HG03469 (cell line): ENCODE data around the gene DAB2IP.

Experiments
- ATAC-seq: cut with Tn5 transposase; IDR thresholded peaks from one replicate; pipeline ENCODE4 v1.9.1; 2021; ENCODE audit warnings: mild to moderate bottlenecking, moderate library complexity, moderate number of reproducible peaks; ENCODE audit not compliant: unreplicated experiment

DAB2IP gene

DNA sequence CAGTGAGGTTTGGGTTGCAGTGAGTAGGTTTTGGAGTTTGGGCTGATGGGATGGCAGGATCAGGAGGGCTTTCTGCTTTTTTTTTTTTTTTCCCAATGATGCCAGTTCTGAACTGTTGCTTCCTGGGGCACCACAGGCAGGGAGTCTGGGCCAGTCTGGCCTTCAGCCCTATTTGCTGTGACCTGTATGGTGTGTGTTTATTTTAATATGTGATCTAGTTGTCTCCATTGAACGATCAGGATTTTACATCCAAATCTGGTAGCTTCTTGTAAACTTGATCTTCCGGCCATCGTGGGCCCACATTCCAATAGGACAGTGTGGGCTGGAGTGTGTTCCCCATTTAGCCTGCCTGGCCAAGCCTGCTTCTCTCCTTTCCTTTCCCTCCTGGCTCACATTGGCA, 25.8 kb upstream of the DAB2IP start:
- ATAC-seq, result no peak

- ATAC-seq, result no peak
These were observed 25.4 kb upstream of the DAB2IP start for GRCh38 chr9:121626012-121626411.

DNA sequence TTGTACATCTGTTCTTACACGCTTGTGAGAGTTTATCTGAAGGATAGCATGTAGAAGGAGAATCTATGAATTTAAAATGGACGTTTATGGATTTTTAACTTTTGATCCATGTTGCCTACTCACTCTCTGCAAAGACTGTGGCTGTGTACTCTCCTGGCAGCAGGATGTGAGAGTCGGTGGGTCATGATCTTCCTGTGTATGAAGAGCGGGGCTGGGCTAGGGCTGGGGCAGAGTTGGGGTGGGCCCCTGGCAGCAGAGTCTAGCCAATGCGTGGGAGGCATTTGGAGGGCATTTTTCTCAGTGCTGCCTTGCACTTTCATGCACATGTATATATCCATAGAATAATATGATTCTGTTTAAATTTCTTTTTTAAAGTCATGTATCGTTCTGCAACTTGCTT, 24.0 kb upstream of the DAB2IP start:
- no peak for ATAC-seq

DNA sequence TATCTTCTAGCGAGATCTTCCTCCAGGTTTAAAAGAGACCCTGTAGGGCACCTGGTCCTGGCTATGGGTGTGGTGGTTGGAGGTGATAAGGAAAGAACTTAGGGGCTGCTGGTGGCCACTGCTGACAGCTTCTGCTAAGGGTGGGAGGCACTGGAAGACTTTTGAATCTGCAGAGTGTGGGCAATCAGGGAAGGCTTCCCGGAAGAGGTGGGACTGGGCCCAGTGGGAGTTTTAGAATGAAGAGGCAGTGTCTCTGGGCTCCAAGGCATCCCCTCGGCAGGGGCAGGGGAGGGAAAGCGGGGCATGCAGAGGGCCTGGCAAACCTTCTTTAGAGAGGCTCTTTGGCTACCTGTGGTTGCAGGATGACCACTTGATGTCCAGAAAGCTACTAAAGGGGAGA, 23.0 kb upstream of the DAB2IP start:
- ATAC-seq, result no peak

DNA sequence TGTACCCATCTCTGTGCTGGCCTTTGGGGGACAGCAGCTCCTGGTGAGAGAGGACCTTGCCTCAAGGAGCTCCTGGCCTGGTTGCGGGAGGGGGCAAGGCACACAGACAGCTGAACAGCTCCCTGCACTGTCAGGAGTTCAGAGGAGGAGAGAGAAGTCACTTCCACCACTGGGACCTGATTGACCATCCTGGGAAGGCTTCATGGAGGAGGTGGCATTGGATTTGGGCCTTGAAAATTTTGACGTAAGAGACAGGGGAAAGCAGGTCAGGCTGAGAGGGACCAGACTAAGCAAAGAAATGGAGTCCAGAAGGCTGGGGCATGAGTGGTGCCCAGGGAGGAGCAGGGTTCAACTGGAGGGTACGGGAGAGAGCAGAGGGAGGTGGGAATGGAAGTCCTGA, 20.3 kb upstream of the DAB2IP start:
- ATAC-seq, result no peak

DNA sequence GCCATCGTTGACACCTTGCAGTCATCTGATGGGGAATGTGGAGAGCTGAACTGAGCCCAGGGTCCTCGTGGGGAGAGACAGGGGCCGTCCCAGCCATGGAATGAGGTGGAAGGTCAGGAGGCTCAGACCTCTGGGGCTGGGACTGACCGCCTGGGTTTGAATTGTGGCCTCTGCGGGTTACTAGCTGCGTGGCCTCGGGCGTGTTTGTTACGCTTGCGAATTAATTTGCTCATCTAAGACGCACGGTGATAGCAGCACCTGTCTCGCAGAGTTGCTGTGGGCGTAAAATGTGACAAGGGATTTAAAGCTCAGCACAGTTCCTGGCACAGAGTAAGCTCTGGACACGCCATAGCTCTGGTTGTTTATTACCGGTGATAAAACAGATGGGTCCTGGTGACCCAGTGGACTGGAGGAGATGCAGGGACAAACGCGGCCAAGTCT, 19.4 kb upstream of the DAB2IP start:
- ATAC-seq, result no peak

DNA sequence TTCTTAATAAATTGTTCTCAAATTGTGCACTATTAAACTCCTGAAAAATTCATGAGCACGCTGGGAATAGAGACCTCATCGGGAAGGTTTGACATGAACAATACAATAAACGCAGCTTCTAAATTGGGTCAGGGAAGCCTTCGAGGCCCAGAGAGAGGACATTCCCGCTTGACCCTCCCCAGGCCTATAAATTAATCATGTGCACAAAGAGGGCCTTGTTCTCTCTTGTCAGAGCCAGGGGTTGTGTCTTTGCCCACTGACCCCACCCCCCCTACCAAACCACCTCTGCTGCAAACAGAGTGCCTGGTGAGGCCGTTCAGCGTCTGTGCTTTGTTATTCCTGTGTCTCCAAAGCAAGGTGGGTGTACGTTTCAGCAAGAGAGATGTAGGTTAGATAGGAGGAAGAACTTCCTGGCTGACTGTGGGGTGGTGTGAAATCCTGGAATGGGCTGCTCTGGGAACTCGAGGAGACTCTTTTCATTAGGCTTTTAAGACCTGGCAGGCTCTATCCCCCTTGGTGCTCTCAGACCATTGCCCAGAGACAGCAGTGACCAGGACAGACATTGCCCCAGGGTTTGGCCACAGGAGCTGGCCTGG, 18.2 kb upstream of the DAB2IP start:
- no peak for ATAC-seq

GRCh38 chr9:121633736-121634135, 17.7 kb upstream of the DAB2IP start:
- no peak for ATAC-seq

DNA sequence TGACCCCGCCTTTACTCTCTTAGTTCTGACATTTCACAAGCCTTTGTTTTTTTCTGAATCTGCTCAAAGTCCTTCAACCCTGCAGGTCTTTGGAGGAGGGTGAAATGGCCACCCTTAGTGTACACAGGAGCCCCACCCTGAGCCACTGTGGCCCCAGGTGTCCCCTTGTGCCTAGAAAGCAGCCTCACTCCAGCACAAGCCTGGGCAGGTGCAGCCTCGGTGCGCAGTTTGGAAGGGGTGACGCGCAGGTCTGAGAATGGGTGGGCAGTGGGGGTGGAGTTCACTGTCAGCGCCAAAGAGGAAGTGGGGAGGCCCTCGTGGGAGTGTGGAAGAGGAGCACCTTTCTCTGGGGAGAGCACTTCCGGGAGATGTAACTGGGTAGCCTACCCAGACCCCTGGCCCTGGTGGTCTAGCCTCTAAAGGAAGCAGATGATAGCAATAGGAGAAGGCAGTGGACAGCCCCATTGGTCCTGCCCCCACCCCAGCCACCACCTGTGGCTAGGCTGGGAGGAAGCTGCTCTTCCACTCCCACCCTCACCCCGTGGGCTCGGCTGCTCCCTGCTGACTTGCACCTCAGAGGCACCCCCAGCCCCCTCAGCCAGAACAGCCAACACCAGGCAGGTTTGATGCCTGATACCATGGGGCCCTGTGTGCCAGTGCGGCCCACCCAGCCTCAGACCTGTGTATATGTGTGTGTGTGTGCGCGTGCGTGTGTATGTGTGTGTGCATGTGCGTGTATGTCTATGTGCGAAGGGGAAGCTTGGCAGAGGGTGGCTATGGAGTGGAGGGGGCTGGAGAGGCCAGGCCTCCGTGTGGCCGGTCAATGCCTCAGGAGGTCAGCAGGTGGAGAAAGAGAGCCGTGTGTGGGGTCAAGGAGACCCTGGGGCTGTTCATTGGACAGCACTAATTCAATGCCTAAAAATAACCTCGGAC, 16.8 kb upstream of the DAB2IP start:
- ATAC-seq, result no peak

DNA sequence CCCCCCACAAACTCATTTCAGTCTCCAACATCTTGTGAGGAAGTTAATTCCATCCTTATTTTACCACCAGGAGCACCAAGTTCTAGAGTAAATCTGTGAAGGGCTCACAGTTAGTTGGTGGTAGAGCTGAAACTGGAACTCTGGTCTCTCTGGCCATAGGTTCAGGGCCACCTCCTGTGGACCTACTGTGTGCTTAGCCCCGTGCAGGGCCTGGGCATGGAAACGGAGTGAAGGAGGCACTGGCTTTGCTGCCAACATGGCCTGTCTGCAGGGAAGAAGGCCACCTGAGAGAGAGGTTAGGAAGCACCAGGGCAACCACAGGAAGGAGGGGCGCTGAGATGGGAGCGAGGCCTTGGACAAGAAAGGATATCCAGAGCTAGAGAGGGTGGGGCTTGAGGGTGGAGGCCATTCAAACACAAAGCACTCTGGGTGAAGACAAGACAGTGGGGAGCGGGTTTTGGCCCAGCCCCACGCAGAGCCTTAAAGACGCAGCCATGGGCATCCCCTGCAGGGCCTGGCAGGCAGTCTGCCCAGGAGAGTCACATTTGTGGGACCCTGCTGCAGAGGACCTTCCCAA, 16.0 kb upstream of the DAB2IP start:
- no peak for ATAC-seq

- ATAC-seq, result no peak
These were observed 15.0 kb upstream of the DAB2IP start for GRCh38 chr9:121636341-121636865.

DNA sequence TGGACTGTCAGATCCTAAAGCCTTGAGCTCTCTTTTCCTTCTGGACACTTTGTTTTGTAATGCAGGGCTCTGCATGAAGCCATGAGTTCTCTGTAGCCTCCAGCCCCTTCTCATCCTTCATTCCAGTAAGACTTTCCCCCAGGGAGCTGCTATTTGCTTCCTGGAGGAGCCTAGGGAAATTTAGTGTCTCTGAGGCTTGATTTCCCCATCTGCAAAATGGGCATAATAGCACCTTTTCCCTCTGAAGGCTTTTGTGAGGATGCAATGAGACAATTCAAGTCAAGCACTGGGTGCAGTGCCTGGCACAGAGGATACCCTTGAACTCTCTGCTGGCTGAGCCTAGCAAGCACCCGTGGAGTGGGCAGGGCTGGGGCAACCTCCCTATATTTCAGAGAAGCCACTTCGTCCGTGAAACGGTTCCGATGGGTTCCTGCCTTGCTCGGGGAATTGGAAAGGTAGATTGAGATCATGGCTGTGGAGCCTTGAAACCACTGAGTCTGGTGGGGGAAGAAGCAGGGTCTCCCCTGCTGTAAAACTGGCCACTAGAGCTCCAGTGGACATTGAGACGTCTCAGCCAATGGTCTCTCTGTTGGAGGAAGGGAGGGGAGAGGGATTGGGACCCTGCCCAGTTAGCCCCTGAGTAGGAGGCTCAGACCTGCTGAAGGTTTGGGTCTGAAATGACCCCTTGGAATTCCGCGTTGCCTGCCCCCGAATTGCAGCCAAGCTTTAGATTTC, 14.3 kb upstream of the DAB2IP start:
- no peak for ATAC-seq

DNA sequence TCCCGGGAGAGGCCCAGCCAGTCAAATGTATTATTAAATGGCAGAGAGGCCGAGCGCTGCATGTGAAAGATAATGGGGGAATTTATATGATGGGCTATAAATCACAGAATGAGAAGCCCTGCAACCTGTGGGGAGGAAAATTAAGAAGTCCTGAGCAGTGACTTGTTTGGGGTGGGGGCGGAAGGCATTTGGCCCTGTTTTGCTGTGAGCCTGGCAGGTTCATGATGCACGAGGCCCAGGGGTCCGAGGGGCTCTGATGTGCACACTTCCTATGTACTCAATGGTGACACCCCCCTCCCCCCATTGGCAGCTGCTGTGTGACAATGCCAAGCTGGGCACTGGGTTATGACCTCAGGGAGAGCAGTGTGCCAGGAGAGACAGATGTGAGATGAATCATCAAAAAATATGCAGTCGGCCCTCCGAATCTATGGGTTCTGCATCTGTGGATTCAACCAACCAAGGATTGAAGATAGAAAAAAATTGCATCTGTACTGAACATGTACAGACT, 13.7 kb upstream of the DAB2IP start:
- ATAC-seq, result no peak

DNA sequence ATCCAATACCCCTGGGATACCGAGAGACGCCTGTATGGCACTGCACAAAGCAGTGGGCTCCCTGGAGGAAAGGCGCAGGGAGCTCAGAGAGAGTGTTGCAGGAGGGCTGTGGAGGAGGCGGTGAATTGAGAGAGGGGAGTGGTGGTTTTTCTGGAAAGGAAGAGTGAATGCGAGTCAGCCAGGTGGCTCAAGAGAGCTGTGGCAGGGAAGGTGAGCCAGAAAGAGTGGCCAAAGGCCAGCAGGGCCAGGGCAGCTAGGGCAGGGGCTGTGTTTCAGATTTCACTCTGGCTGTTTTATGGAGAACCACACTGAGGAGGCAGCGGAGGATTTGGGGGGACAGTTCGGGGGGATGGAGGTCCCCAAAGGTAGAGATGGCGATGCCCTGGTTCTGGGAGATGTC, 13.0 kb upstream of the DAB2IP start:
- no peak for ATAC-seq

GRCh38 chr9:121638901-121639592, 12.4 kb upstream of the DAB2IP start:
- ATAC-seq, result no peak

DNA sequence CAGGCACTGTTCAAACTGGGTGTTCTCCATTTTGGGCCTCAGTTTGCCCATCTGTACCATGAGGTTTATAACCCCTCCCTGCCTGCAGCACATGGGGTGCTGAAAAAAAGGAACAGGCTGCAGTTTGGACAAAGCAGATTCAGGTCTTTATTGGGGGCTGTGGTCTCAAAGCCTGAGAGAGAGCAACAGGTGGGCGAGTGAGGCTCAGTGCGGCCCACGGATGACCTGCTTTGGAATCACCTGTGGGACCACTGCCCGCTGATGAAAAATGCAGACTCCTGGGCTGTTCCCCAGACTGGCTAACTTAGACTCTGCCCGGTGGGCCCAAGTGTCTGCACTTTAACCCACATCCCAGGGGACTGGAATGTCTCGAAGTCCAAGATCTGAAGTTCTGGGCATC, 11.8 kb upstream of the DAB2IP start:
- ATAC-seq, result no peak

- ATAC-seq, result no peak
These were observed 11.4 kb upstream of the DAB2IP start for GRCh38 chr9:121640076-121640475.

- ATAC-seq, result no peak
These were observed 10.8 kb upstream of the DAB2IP start for GRCh38 chr9:121640491-121641223.

GRCh38 chr9:121641224-121641611, 10.2 kb upstream of the DAB2IP start:
- no peak for ATAC-seq

GRCh38 chr9:121642758-121643157, 8.7 kb upstream of the DAB2IP start:
- no peak for ATAC-seq
